OCI-LY7 (cell line): ENCODE data around the gene ABO. TPM values are rescaled to one million over a fixed set of nuclear protein-coding genes. Genes with fewer than 3 reads are reported as not detected.
"Not testable (repeated sequence)": the region's sequence is repeated elsewhere in the genome, so short reads cannot be mapped to it uniquely, and the experiment has no call there.

Source experiments
- BruUV-seq: library from RNA; stranded (reverse); fragments of 400-500 nt; replicated peaks from 2 replicates; lab custom pipeline; 2021; lab: Mats Ljungman, UMichigan
- CTCF ChIA-PET: fragments of 300-600 bp; sonication (Branson Sonifier 250); formaldehyde crosslinking; loops from one replicate; lab custom pipeline; 2022; ENCODE audit warnings: antibody characterized with exemption; ENCODE audit not compliant: unreplicated experiment; lab: Charles Lee
- POLR2A ChIA-PET: fragments of 300-600 bp; sonication (Branson Sonifier 250); formaldehyde crosslinking; loops from one replicate; lab custom pipeline; 2022; ENCODE audit warnings: antibody characterized with exemption; lab: Charles Lee
- DNase-seq: peaks from one replicate; pipeline ENCODE4 v3.0.0-alpha.2; 2015; ENCODE audit warnings: low spot score
- H2AFZ ChIP-seq: fragments of 200-600 bp; sonication (generic), shearing (Covaris generic); 2 replicates; pipeline ENCODE4 v1.6.1; 2014; ENCODE audit warnings: mild to moderate bottlenecking, antibody characterized with exemption, low read length, moderate library complexity
- H3K27ac ChIP-seq: fragments of 200-600 bp; sonication (generic); 2 replicates; pipeline ENCODE4 v1.5.1; 2014; ENCODE audit warnings: mixed run types, low read depth, mild to moderate bottlenecking, moderate library complexity, low read length, inconsistent platforms; ENCODE audit not compliant: poor library complexity, severe bottlenecking
- H3K36me3 ChIP-seq: fragments of 200-600 bp; sonication (generic); 2 replicates; pipeline ENCODE4 v1.6.1; 2014; ENCODE audit warnings: mild to moderate bottlenecking, antibody characterized with exemption, low read length, moderate library complexity, mixed read lengths; ENCODE audit not compliant: insufficient read depth
- H3K4me1 ChIP-seq: fragments of 200-600 bp; sonication (generic); 2 replicates; pipeline ENCODE4 v1.5.1; 2014; ENCODE audit warnings: mild to moderate bottlenecking, low read length; ENCODE audit not compliant: insufficient read depth, poor library complexity, severe bottlenecking
- H3K4me2 ChIP-seq: fragments of 200-600 bp; sonication (generic); 2 replicates; pipeline ENCODE4 v1.6.1; 2014; ENCODE audit warnings: mild to moderate bottlenecking, low read length
- H3K4me3 ChIP-seq: fragments of 200-600 bp; sonication (generic); 2 replicates; pipeline ENCODE4 v1.5.1; 2014; ENCODE audit warnings: mild to moderate bottlenecking, low read depth, low read length; ENCODE audit not compliant: poor library complexity, severe bottlenecking
- H3K79me2 ChIP-seq: fragments of 200-600 bp; sonication (generic); 2 replicates; pipeline ENCODE4 v1.6.1; 2016; ENCODE audit warnings: low read depth, mild to moderate bottlenecking, low read length, moderate library complexity, mixed read lengths; ENCODE audit not compliant: insufficient read depth
- H3K9me2 ChIP-seq: fragments of 200-600 bp; sonication (generic); 2 replicates; pipeline ENCODE4 v1.6.1; 2016; ENCODE audit warnings: mild to moderate bottlenecking, low read length, mixed read lengths; ENCODE audit not compliant: insufficient read depth
- H3K9me3 ChIP-seq: fragments of 200-600 bp; sonication (generic); 2 replicates; pipeline ENCODE4 v1.6.1; 2014; ENCODE audit warnings: mild to moderate bottlenecking, mixed run types, low read length, mixed read lengths
- H4K20me1 ChIP-seq: fragments of 200-600 bp; sonication (generic); 2 replicates; pipeline ENCODE4 v1.6.1; 2014; ENCODE audit warnings: mild to moderate bottlenecking, antibody characterized with exemption, low read length, moderate library complexity, mixed read lengths; ENCODE audit not compliant: insufficient read depth
- EZH2phosphoT487 ChIP-seq: fragments of 200-600 bp; sonication (generic); IDR thresholded peaks from 2 replicates; pipeline ENCODE4 v1.6.1; 2018; ENCODE audit warnings: low read depth, borderline replicate concordance, mild to moderate bottlenecking, mixed run types, antibody characterized with exemption, low read length, moderate library complexity, mixed read lengths
- intact Hi-C: fragments of 100-400 bp; cut with micrococcal nuclease; formaldehyde crosslinking; loops from one replicate; pipeline ENCODE4 v1.10.0; 2022; ENCODE audit not compliant: unreplicated experiment
- total RNA-seq, 2 experiments: library from RNA; depleted of rRNA in 1 of 2; stranded (reverse); fragments of >200 nt in 1 of 2; shearing (Covaris generic) in 1 of 2; gene quantifications; 2 replicates each; pipeline ENCODE4 v1.2.3, GENCODE V29; 2014 to 2022
- TF ChIP-seq, protein P1 (sequence below): fragments of 200-600 bp; sonication (generic); conservative IDR thresholded peaks from 2 replicates; pipeline ENCODE4 v1.5.1; 2014; ENCODE audit warnings: mild to moderate bottlenecking, antibody characterized with exemption, low read length, moderate library complexity, mixed read lengths

ABO gene
- total RNA-seq, 2 experiments from 2014 or later = not detected

DNA sequence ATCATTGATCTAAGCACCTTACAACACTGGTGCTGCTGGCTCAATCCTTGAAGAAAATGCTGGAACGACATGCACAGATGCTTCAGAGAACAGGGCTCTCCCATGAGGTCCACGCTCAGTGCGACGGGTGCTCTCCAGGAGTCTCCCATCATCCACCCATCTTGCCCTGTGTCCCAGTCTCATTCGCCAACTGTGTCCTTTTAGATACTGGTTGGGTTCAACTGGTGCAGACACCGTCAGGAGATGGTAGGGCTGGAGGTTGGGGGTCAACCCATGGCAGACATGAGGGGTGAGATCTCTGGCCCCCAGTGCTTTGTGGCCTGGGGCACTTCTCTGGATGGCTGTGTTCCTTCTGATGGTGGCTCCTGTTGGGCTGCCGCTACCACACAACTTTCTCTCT is 64.4 kb downstream of the ABO start:
- Histone ChIP-seq H3K79me2 (no peaks in the 10 kb centered on the region), H3K4me1 (no peaks in the 10 kb centered on the region), H4K20me1 (no peaks in the 10 kb centered on the region), H3K4me2 (no peak overlapping the region), H2AFZ (no peak overlapping the region), H3K27ac (no peak overlapping the region), H3K9me3 (no peaks in the 10 kb centered on the region), H3K9me2 (no peaks in the 10 kb centered on the region), H3K36me3 (no peaks in the 10 kb centered on the region), H3K4me3 (no peak overlapping the region)
- ChIA-PET POLR2A (no interaction called here), CTCF (no interaction called here)
- no TSS peak for BruUV-seq
- TF ChIP-seq, protein P1, sequence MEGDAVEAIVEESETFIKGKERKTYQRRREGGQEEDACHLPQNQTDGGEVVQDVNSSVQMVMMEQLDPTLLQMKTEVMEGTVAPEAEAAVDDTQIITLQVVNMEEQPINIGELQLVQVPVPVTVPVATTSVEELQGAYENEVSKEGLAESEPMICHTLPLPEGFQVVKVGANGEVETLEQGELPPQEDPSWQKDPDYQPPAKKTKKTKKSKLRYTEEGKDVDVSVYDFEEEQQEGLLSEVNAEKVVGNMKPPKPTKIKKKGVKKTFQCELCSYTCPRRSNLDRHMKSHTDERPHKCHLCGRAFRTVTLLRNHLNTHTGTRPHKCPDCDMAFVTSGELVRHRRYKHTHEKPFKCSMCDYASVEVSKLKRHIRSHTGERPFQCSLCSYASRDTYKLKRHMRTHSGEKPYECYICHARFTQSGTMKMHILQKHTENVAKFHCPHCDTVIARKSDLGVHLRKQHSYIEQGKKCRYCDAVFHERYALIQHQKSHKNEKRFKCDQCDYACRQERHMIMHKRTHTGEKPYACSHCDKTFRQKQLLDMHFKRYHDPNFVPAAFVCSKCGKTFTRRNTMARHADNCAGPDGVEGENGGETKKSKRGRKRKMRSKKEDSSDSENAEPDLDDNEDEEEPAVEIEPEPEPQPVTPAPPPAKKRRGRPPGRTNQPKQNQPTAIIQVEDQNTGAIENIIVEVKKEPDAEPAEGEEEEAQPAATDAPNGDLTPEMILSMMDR = no peak
- TF ChIP-seq EZH2phosphoT487 = no peak
- intact Hi-C loops = no loop called here
- no peak for DNase-seq

DNA sequence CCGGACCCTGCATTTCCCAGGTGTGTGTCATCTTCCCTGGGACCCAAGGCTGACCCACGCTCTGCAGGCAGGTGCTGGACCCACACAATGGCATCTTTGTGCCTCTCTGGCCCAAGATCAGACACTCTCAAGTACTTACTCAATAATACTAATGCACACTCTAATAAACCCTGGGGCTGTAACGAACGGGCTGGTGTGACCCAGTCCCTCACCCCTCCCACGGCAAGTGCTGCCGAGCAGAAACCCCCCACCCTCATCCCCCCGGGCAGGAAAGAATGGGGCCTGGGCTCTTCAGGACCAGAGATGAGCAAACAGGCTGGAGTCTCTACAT is 64.8 kb downstream of the ABO start:
- ChIA-PET POLR2A (no interaction called here), CTCF (no interaction called here)
- no peaks in the 10 kb centered on the region for H3K9me3 ChIP-seq
- DNase-seq = no peak
- no peak overlapping the region for H3K4me2 ChIP-seq
- intact Hi-C loops = no loop called here
- H3K4me3 ChIP-seq = no peak overlapping the region
- H3K36me3 ChIP-seq = no peaks in the 10 kb centered on the region
- BruUV-seq = no TSS peak
- no peaks in the 10 kb centered on the region for H4K20me1 ChIP-seq
- H2AFZ ChIP-seq = no peak overlapping the region
- no peak overlapping the region for H3K27ac ChIP-seq
- H3K4me1 ChIP-seq = no peaks in the 10 kb centered on the region
- no peaks in the 10 kb centered on the region for H3K79me2 ChIP-seq
- TF ChIP-seq, protein P1 = no peak
- TF ChIP-seq EZH2phosphoT487 = no peak
- H3K9me2 ChIP-seq = no peaks in the 10 kb centered on the region

DNA sequence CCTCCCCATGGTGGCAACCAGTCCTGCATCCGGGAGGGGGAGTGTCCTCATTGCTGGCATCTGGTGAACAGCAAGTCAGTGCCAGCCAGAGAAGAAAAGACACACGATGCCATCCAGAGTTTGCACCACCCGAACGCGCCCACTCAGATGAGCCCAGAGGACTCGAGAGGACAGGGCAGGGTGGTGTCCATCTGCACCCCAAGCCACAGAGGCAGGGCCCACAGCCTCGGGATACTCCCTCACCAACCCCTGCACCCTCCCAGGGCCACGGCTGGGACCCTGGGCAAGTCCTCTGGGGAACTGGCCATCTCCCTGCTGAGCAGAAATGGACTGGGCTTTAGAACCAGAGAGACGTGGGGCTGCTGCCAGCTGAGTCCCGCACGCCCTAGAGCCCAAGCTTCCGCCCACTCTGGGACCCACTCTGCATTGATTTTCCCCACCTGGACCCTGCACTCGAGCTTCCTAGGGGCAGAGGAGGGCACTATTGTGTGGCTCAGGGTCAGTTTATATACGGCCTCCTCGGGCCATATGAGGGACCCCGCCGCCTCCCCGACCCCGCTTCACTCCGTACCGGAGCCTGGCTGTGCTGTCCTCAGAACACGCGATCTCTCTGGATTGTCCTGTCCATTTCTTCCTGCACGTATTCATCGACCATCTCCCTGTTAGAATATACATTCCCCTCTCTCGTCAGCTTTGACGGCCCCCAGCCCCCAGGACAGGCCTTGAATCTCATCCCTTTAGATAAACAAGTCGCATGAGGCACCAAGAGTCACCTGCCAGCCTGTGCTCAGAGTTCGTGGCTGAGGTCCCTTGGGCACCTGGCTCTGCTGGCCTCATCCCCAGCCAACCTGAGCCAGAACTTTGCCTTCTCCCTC is 65.4 kb downstream of the ABO start:
- H3K4me2 ChIP-seq = not testable (repeated sequence)

DNA sequence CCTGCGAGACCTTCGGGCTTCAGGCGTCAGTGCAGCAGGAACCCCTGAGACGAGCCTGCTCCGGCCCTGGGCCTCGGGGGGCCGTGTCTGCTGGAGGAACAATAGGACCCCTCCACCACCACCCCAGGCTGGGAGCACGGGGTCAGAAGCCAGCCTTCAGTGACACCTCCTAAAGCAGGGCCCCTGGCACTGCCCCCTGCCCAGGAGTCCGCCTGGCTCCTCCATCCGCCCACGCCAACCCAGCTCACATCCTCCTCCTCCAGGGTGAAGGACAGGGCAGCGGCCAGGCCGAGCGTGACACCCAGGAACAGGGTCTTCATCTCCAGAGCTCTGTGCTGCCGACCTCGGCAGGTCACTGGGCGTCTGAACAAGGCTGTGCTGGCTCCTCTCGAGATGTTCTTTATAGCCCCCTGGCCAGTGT is 66.1 kb downstream of the ABO start, which contains the start of gene OBP2B:
Gene OBP2B, minus strand, starts transcription at position 371 of the 421 bp plus-strand sequence. Its CDS starts 51 bp downstream, at position 320.
- H3K9me3 ChIP-seq, H3K4me2 ChIP-seq, BruUV-seq, CTCF ChIA-PET, H4K20me1 ChIP-seq, DNase-seq, H2AFZ ChIP-seq, POLR2A ChIA-PET, intact Hi-C loops, H3K9me2 ChIP-seq, H3K36me3 ChIP-seq, H3K4me3 ChIP-seq, H3K27ac ChIP-seq, H3K79me2 ChIP-seq, H3K4me1 ChIP-seq: not testable (repeated sequence)

More for the DNA sequence above, 65.4 kb downstream of the ABO start:
- H3K36me3 ChIP-seq, H3K79me2 ChIP-seq, POLR2A ChIA-PET, CTCF ChIA-PET, H3K27ac ChIP-seq, BruUV-seq, H2AFZ ChIP-seq, H3K9me2 ChIP-seq, H3K4me1 ChIP-seq, H3K4me3 ChIP-seq, H3K9me3 ChIP-seq, intact Hi-C loops, DNase-seq, H4K20me1 ChIP-seq: not testable (repeated sequence)

DNA sequence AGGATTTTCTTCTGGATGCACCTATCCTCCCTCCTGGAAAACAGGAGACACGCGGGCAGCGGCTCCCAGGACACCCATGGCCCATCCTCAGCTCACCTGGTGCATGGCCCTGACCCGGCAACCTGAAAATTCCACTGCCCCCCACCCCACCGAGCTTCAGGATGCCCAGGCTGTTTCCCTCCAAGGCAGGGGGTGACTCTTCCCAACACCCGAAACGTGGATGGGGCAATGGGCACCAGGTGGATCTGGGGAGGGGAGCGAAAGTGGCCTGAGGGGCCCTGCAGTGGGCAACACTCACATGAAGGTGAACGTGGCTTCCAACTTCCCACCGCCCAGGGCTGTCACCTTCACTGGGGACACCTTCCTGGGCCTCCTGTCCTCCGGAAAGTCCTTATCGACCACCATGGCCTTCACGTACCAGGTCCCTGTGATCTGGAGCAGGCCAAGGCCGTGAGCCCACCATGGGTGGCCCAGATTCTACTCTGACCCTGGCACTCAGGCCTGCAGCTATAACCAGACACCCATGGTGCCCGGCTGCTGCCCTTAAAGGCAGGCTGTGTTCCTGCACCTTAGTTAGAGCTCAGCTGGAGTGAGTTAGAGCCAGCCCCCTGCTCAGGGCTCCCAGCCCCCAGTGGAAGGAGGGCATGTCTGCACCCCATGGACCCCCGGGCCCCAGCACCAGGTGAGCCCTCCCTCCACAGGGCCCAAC is 66.7 kb downstream of the ABO start:
- H3K79me2 ChIP-seq, H3K9me2 ChIP-seq, H3K36me3 ChIP-seq, BruUV-seq, H3K4me3 ChIP-seq, H3K27ac ChIP-seq, POLR2A ChIA-PET, H4K20me1 ChIP-seq, H3K4me2 ChIP-seq, CTCF ChIA-PET, DNase-seq, H2AFZ ChIP-seq, H3K4me1 ChIP-seq, intact Hi-C loops, H3K9me3 ChIP-seq: not testable (repeated sequence)
